ENCODE results near the gene ECSIT.
"Not testable (repeated sequence)": the region's sequence is repeated elsewhere in the genome, so short reads cannot be mapped to it uniquely, and the experiment has no call there.

ECSIT gene

DNA sequence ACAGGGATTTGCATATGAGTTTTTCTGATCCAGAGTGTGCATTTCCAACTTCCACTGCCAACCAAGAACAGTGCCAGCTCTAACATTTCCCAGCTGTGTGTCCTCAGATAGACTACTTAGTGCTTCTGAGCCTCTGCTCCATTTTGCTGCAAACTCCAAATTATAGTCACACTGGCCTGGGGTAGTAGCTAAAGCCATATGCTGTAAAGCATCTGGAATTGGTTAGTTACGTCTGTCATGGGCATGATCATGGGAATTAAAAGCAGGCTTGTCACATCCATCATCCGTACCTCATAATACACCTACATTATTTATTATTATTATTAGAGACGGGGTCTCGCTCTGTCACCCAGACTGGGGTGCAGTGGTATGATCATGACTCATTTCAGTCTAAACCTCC lies 55.2 kb downstream of the ECSIT start:
- DNase-seq = no peak

DNA sequence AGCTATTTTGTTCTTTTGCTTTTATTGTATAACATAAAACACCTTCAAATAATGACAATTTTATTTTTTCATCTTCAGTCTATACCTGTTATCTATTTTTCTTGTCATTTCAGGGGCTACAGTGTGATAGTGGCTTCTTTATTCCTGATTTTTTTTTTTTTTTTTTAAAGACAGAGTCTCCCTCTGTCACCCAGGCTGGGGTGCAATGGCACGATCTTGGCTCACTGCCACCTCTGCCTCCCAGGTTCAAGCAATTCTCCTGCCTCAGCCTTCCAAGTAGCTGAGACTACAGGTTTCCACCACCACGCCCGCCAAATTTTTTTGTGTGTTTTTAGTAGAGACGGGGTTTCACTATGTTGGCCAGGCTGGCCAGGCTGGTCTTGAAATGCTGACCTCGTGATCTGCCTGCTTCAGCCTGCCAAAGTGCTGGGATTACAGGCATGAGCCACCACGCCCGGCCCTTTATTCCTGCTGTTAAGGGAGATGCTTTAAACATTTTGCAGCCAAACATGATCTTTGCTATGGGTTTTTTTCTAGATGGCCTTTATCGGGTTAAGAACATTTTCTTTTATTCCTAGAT lies 60.6 kb downstream of the ECSIT start:
- DNase-seq = not testable (repeated sequence)

DNA sequence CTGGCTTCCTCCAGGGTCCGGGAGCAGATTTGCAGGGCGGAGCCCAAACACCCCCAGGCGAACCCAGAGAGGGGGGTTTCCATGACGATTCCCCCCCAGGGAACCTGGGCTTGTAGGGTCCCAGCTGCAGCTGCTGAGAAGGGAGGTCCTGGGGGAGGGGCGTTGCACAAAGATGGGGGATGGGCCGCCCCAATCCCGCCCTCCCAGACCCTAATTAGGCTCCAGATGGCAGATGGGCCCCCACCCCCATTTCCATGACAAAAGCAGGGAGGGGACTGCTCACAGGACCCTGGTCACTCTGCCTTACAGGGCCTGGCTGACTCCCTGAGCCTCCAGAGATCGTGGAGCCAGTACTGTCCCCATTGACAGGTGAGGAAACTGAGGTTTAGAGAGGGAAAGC lies 63.3 kb downstream of the ECSIT start:
- no peak for DNase-seq

DNA sequence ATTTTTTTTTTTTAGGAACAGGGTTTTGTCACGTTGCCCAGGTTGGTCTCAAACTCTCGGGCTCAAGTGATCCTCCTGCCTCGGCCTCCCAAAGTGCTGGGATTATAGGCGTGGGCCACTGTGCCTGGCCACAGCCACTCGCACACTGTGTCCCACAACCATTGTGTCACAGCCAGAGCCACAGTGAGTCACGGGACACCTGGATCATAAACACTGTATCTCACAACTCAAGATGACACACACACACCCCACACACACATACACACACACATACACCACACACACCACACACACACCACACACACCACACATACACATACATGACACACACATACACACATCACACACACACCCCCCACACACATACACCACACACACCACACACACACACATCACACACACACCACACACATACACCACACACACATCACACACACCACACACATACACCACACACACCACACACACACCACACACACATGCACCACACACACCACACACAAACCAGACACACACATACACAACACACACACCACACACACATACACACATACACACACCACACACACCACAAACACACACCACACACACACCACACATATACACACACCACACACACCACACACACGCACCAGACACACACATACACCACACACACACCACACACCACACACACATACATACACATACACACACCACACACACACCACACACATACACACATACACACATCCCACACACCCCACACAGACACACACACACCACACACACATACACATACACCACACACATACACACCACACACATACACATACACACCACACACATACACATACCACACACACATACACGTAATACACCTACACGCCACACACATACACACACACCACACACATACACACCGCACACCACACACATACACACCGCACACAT lies 64.3 kb downstream of the ECSIT start:
- DNase-seq = no peak

DNA sequence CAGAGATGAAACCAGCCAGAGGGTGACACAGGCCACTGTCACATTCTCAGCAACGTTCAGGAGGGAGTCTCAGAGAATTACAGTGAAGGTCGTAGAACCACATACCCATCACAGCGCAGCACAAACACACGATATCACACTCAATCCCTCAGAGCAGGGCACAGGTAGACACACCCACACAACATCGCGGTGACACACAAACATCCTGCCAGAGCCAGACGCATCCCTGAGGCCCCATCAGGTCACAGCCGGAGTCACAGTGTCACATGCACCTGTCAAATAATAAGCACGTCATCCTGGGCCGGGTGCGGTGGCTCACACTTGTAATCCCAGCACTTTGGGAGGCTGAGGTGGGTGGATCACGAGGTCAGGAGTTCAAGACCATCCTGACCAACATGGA lies 65.5 kb downstream of the ECSIT start:
- DNase-seq = peak; percentile 10

DNA sequence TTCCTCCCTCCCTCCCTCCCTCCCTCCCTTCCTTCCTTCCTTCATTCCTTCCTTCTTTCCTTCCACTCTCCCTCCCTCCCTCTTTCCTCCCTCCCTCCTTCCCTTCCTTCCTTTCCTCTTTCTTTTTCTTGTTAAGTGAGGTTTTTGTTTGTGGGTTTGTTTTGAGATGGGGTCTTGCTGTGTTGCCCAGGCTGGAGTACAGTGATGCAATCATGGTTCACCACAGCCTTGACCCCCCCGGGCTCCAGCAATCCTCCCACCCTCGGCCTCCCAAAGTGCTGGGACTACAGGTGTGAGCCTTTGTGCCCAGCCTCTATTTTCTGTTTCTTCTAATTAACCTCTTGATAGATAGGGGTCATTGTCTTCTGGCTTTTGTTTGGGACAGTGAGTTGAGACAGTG lies 67.5 kb downstream of the ECSIT start:
- DNase-seq = no peak

DNA sequence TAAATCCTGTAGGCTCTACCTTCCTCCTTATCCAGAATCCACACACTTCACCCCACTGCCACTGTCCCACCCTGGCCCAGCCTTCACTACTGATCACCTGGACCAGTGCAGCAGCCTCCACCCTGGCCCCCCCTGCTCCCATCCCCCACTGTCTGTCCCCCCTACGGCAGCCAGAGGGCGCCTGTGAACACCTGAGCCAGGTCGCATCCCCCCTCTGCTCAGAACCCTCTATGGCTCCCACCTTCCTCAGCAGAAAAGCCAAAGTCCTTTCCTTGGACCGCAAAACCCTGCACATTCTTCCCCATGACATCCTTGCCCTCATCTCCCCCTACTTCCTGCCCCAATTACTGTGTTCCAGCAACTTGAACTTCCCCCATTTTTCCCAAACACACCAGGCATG lies 68.7 kb downstream of the ECSIT start:
- DNase-seq = no peak

DNA sequence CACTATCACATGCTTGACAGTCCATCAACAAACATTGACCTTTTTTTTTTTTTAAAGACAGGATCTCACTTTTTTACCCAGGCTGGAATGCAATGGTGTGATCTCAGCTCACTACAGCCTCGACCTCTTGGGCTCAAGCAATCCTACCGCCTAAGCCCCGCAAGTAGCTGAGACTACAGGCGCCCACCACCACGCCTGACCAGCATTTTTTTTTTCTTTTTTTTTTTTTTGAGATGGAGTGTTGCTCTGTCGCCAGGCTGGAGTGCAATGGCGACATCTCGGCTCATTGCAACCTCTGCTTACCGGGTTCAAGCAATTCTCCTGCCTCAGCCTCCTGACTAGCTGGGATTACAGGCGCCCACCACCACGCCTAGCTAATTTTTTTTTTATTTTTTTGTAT lies 70.0 kb downstream of the ECSIT start:
- DNase-seq = not testable (repeated sequence)

DNA sequence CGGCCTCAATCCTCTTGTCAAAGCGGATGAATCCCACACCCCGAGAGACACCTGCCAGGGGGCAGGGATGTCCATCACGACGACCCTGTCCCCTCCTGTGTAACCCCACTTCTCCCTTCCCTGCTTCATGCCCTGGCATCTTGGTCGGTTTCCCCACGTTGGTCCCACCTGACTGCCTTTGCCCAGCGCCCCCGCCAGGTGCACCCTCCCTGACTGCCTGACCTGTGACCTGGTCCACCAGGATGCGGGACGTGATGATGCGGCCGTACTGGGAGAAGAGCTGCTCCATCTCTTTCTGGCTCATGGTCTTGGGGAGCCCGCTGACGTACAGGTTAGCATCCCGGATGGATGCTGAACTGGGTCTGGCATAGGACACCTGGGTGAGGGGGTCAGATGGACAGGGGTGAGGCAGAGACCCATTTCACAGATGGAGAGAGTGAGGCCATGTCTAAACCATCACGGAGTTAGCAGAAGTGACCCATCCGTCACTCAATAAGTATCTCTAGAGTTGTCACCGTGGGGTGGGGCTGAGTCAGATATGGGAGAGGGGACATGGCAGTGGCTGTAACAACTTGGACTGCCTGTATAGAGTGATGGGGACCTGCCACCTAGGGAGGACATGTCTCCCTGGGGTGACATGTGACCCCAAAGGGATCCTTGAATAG lies 70.6 kb downstream of the ECSIT start:
- no peak for DNase-seq

DNA sequence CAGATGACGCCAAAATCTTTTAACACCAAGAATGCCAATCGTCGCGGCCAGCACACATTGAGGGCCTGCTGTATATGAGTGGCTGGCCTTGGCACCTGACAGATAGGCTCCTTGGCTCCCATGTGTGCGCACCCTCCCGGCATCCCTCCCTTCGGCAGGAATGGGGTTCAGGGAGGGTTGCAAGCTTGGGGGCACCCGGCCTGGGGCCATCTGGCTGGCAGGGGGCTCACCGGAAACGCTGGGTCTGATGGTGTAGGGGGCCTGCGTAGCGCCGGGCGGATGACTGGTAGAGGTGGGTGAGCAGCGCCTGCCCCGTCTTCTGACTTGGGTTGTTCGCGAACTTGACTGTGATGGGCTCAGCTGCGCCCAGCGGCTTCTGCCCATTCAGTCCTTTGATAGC lies 71.1 kb downstream of the ECSIT start:
- no peak for DNase-seq

DNA sequence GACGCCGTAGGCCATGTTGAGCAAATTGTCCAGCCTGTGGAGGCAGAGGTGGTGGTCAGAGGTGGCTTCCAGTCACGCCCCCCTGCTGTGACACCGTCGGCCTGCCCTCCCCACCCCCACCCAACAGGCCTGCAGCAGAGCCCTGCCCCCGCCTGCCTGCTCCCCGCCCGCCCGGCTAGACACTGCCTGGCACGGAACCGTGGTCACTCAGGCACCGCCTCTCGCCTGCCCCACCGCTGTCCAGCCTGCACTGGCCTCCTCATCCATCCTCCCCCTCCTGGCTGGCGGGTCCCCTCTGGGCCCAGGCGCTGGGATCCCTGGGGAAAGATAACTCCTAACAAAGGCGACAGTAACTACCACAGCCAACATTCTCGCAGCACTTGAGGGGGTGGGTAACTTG lies 71.8 kb downstream of the ECSIT start:
- DNase-seq = no peak

DNA sequence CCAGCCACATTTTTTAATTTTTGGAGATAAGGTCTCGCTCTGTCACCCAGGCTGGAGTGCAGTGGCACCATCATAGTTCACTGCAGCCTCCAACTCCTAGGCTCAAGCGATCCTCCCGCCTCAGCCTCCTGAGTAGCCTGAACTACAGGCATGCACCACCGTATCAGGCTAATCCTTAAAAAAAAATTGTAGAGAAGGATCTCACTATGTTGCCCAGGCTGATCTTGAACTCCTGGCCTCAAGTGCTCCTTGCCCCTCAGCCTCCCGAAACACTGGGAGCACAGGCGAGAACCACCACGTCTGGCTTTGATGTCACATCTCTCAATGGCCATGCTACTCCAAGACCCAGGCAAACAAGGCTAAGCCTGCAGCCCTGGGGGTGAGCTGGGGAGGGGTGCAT lies 72.3 kb downstream of the ECSIT start:
- DNase-seq = no peak

Measured in activated CD4-positive, alpha-beta T cell treated with anti-CD3 and anti-CD28 coated beads, Interleukin-2, amount 50 U/mL, for 1 hour (primary cell).